GOT3 (cell line): Measurements from ENCODE around the gene ZNF669.
A peak's percentile ranks its signal among the peaks of the same experiment; 100 is the strongest.

Experiments
- DNase-seq: peaks from one replicate; lab custom pipeline; 2025; ENCODE audit warnings: mixed read lengths; lab: John Stamatoyannopoulos, UW

The ZNF669 gene

GRCh38 chr1:247111259-247111699 is 7.1 kb upstream of the ZNF669 start:
- DNase-seq, result no peak

- DNase-seq, result no peak
Measured at GRCh38 chr1:247110627-247111258, 6.6 kb upstream of the ZNF669 start.

- DNase-seq, result no peak
Measured at GRCh38 chr1:247107694-247108093, 3.5 kb upstream of the ZNF669 start.

GRCh38 chr1:247105966-247106365 is 1.8 kb upstream of the ZNF669 start:
- DNase-seq, result no peak

- no peak for DNase-seq
Measured at GRCh38 chr1:247104965-247105364, 809 bp upstream of the ZNF669 start.

GRCh38 chr1:247102381-247102780 is 1.8 kb downstream of the ZNF669 start:
- DNase-seq, result no peak

GRCh38 chr1:247100676-247101279 is 3.4 kb downstream of the ZNF669 start:
- DNase-seq, result no peak

GRCh38 chr1:247096958-247097357 is 7.2 kb downstream of the ZNF669 start:
- no peak for DNase-seq

GRCh38 chr1:247096544-247096943 is 7.6 kb downstream of the ZNF669 start:
- no peak for DNase-seq

GRCh38 chr1:247096112-247096511 is 8.0 kb downstream of the ZNF669 start:
- no peak for DNase-seq

GRCh38 chr1:247090455-247090854 is 13.7 kb downstream of the ZNF669 start:
- no peak for DNase-seq

GRCh38 chr1:247089616-247090375 is 14.4 kb downstream of the ZNF669 start:
- no peak for DNase-seq

- DNase-seq, result no peak
Measured at GRCh38 chr1:247088967-247089366, 15.2 kb downstream of the ZNF669 start.

GRCh38 chr1:247087256-247087655 is 16.9 kb downstream of the ZNF669 start:
- no peak for DNase-seq

- DNase-seq, result no peak
Measured at GRCh38 chr1:247085310-247085709, 18.8 kb downstream of the ZNF669 start.

GRCh38 chr1:247084771-247085170 is 19.4 kb downstream of the ZNF669 start:
- DNase-seq, result no peak

GRCh38 chr1:247079141-247079874 is 24.8 kb downstream of the ZNF669 start:
- DNase-seq, result no peak

GRCh38 chr1:247078258-247079140 is 25.7 kb downstream of the ZNF669 start, which contains the start of gene ZNF670:
ZNF670 (minus strand) TSS chr1:247078811; CDS start chr1:247078596, 215 bp downstream.
- DNase-seq, result peak; percentile 92

- DNase-seq, result no peak
Measured at GRCh38 chr1:247077876-247078257, 26.3 kb downstream of the ZNF669 start.

GRCh38 chr1:247077213-247077612 is 26.9 kb downstream of the ZNF669 start:
- no peak for DNase-seq

- no peak for DNase-seq
Measured at GRCh38 chr1:247070645-247071044, 33.5 kb downstream of the ZNF669 start.
